GM10266 (cell line): Measurements from ENCODE around the gene PNPLA2.
A peak's percentile ranks its signal among the peaks of the same experiment; 100 is the strongest.

Experiments used
- DNase-seq: peaks from one replicate; pipeline ENCODE4 v3.0.0; 2012; ENCODE audit errors: extremely low spot score
- TF ChIP-seq, protein P1 (sequence below): IDR thresholded peaks from 2 replicates; pipeline ENCODE4 v1.5.1; 2012; ENCODE audit warnings: mild to moderate bottlenecking, low read depth; ENCODE audit not compliant: control insufficient read depth, insufficient read depth; ENCODE audit errors: missing control alignments

The PNPLA2 gene

DNA sequence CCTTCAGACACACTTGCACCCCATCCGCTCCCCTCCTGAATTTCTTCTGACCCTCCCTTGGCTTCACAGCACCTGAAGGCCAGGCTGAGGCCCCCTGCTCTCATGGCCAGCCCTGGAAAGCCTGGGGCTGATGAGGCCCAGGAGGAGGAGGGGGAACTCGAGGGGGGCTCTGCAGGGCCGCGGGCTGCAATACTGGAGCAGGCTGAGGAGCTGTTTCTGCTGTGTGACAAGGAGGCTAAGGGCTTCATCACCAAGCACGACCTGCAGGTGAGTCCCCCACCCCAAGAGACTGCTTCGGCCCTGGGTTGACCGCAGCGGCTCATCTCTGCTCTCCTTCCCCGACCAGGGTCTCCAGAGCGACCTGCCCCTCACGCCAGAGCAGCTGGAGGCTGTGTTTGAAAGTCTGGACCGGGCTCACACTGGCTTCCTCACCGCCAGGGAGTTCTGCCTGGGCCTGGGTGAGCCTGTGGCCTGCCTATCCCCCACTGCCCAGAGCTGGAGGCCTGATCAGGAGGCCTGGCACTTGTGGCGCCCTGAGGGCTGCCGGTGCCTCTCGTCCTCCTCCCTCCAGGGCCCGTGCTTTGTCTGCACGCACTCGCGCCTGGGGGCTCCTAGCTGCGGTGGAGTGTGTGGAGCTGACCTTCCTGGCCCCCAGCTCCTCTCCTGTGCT is 9.9 kb downstream of the PNPLA2 start:
- no peak for DNase-seq
- TF ChIP-seq, protein P1, sequence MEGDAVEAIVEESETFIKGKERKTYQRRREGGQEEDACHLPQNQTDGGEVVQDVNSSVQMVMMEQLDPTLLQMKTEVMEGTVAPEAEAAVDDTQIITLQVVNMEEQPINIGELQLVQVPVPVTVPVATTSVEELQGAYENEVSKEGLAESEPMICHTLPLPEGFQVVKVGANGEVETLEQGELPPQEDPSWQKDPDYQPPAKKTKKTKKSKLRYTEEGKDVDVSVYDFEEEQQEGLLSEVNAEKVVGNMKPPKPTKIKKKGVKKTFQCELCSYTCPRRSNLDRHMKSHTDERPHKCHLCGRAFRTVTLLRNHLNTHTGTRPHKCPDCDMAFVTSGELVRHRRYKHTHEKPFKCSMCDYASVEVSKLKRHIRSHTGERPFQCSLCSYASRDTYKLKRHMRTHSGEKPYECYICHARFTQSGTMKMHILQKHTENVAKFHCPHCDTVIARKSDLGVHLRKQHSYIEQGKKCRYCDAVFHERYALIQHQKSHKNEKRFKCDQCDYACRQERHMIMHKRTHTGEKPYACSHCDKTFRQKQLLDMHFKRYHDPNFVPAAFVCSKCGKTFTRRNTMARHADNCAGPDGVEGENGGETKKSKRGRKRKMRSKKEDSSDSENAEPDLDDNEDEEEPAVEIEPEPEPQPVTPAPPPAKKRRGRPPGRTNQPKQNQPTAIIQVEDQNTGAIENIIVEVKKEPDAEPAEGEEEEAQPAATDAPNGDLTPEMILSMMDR = no peak

DNA sequence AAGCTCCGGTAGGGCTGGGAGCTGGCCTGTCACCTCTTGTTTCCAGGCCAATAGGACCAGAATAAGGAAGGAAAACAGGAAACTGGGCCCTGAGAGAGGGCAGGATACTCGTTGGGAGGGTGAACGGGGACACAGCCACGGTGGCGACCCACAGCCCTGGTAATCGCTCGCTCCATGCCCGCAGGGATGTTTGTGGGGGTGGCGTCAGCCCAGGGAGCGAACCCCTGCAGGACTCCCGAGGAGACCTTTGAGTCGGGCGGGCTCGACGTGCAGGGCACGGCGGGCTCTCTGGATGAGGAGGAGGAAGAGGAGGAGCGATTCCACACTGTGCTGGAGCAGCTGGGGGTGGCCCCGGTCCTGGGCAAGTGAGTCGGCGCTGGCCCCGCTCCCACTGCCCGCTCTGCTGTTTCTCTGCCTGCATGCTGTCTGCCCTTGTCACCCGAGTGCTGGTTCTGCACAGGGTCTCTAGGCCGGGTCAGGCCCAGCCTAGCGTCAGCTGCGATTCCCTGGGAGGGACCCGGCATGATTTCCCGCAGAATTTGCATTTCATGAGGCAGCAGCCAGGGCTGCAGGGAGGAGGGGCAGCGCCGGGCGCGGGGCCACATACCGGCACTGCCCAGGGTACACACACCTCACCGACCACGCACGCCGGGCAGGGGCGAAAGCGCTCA is 10.6 kb downstream of the PNPLA2 start:
- DNase-seq = no peak
- TF ChIP-seq, protein P1 = no peak

DNA sequence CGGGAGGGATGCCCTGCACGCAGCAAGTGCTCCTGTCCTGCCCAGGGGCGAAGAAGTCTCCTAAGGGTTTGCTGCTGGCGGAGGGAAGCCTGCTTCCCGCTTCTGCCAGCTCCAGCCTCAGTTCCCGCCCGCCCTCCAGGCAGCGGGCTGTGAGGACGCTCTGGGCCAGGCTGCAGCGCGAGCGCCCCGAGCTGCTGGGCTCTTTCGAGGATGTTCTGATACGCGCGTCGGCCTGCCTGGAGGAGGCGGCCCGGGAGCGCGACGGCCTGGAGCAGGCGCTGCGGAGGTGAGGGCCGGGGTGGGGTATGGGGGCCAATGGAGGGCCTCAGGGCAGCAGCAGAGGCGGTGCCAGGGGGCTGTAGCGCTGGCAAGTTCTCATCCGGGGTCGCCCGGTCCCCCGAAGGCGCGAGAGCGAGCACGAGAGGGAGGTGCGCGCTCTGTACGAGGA is 11.2 kb downstream of the PNPLA2 start:
- TF ChIP-seq, protein P1 = no peak
- DNase-seq = no peak

DNA sequence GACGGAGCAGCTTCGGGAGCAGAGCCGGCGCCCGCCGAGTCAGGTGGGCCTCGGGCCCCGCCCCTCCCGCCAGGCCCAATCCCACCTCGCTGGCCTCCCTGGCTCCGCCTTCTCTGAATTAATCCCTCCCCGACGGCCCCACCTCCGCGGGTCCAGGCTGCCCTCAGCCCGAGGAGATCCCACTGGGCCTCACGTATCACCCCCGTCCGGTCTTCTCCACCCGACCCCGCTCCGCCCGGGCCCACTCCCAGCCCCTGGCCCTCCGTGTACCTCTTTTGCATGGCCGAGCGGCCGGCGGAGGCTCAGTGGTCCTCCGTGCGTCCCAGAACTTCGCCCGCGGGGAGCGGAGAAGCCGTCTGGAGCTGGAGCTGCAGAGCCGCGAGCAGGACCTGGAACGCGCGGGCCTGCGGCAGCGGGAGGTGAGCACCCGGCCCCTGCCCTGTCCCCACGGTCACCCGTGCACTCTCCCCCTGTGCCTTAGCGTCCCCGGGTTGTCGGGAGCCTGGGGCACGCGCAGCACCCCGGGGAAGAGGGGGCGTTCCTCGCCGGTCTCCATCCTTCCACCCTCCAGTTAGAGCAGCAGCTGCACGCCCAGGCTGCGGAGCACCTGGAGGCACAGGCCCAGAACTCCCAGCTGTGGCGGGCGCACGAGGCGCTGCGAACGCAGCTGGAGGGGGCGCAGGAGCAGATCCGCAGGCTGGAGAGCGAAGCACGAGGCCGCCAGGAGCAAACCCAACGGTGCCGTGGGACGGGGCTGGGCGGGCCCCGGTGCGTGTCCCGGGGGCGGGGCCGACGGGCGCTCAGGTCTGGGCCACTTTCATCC is 11.8 kb downstream of the PNPLA2 start:
- TF ChIP-seq, protein P1 = no peak
- DNase-seq = peak; percentile 90

DNA sequence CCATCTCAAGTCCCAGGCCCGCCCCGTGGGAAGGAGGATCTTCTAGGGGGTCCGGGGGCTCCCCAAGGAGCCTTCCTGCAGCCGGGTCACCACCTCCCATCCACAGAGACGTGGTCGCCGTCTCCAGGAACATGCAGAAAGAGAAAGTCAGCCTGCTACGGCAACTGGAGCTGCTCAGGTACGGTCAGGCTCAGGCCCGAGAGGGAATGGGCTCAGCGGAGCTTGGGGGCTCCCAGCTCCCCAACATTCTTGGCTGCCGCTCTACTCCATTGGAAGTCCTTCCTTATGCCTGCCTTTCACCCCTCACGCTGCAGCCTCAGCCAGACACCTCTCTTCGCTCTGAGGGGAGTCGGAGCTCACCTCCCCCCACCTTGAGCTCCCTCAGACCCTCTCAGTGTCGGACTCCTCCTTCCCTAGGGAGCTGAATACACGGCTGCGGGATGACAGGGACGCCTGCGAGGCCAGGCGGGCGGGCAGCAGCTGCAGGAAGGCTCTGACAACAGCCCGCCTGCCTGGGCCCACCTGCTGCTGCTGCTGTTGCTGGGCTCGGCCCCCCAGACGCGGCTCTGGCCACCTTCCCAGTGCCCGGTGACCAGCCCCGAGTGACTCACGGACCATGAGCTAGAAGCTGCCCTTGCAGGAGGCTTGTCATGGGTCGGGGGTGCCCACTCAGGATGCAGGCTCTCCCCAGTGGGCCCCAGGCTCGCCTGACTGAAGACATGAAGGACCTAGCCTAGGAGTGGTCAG is 12.6 kb downstream of the PNPLA2 start:
- TF ChIP-seq, protein P1 = no peak
- no peak for DNase-seq

DNA sequence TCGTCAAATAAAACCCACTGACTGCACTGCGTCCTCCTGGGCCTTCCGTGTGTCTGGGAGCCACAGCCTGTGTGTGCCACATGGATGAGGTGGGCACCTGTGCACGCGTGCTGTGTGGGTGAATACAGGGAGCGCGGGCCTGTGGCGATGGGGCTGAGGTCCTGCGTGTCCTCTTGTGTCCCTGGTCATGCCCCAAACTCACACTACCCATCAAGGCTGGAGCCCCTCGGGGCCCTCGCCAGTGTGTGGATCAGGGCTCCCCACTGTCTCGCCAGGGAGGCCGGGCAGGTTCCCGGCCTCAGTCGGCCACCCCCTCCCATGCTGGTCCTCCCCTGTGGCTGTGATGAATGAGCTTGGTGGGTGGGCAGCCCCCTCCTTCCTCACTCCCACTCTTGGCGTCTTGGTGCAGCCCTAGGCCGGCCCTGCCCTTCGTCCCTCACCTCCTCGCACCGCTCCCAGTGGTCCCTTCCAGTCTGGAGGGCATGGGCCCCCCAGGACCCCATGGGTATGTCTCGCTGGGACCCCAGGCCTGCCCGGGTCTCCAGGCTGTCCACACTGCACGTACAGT is 13.3 kb downstream of the PNPLA2 start:
- DNase-seq = no peak
- TF ChIP-seq, protein P1 = no peak
